ENCODE data around the gene ACTL6B. TPM values are rescaled to one million over a fixed set of nuclear protein-coding genes. Genes with fewer than 3 reads are reported as not detected.

ACTL6B gene
- total and polyA plus RNA-seq, 2 of the 13 experiments (the other 11 are each of a cell fraction or from before 2014, with no cell fraction given), result not detected

- no peak for TF ChIP-seq TERF1 (CRISPR knock-in tag; IDR thresholded peaks at IDR 0.05)
- TF ChIP-seq SNAPC4 (CRISPR knock-in tag; IDR thresholded peaks at IDR 0.05), result no peak
- TF ChIP-seq SAP130 (CRISPR knock-in tag; IDR thresholded peaks at IDR 0.05; ENCODE audit: low read depth), result peak; percentile 78; the same call in 1 of the 2 replicates
- TF ChIP-seq ZNF746 (CRISPR knock-in tag; IDR thresholded peaks at IDR 0.05), result no peak
- TF ChIP-seq TEAD3 (CRISPR knock-in tag; optimal IDR thresholded peaks at IDR 0.05; ENCODE audit: borderline replicate concordance), result peak; percentile 7
- no peak for TF ChIP-seq MBD4 (IDR thresholded peaks at IDR 0.05; ENCODE audit: borderline replicate concordance, low read length)
- peak; percentile 70; the same call in 1 of the 2 replicates for TF ChIP-seq ELF4 (CRISPR knock-in tag; IDR thresholded peaks at IDR 0.05; ENCODE audit: borderline replicate concordance)
- TF ChIP-seq ZBTB8A (CRISPR knock-in tag; IDR thresholded peaks at IDR 0.05; ENCODE audit: borderline replicate concordance, low read depth), result no peak
- TF ChIP-seq ARID2 (CRISPR knock-in tag; IDR thresholded peaks at IDR 0.05; ENCODE audit: borderline replicate concordance), result no peak
- TF ChIP-seq CEBPG (CRISPR knock-in tag; IDR thresholded peaks at IDR 0.05), result peak; percentile 59
- no peak for TF ChIP-seq MXD4 (CRISPR knock-in tag; IDR thresholded peaks at IDR 0.05)
- no peak for TF ChIP-seq ZBTB1 (CRISPR knock-in tag; IDR thresholded peaks at IDR 0.05; ENCODE audit: borderline replicate concordance)
- TF ChIP-seq ZNF687 (CRISPR knock-in tag; IDR thresholded peaks at IDR 0.05), result peak; percentile 58
- no peak for TF ChIP-seq PHF21A (CRISPR knock-in tag; IDR thresholded peaks at IDR 0.05)
- no peak for TF ChIP-seq GTF3A (CRISPR knock-in tag; conservative IDR thresholded peaks at IDR 0.05)
- TF ChIP-seq NPAS2 (CRISPR knock-in tag; IDR thresholded peaks at IDR 0.05; ENCODE audit: borderline replicate concordance), result no peak
- TF ChIP-seq POLR2G (IDR thresholded peaks at IDR 0.05; ENCODE audit: low read depth, low read length), result peak; percentile 87
- no peak for TF ChIP-seq ZBTB20 (CRISPR knock-in tag; IDR thresholded peaks at IDR 0.05; ENCODE audit: borderline replicate concordance, low read depth)
- no peak for TF ChIP-seq ZNF777 (CRISPR knock-in tag; IDR thresholded peaks at IDR 0.05)
- no peak for TF ChIP-seq ZKSCAN5 (CRISPR knock-in tag; IDR thresholded peaks at IDR 0.05)
Measured at GRCh38 chr7:100611983-100612729, 44.1 kb downstream of the ACTL6B start, which contains the start of gene MOSPD3 (continued).
